CD14-positive monocyte (primary cell): ENCODE results near the gene STK33. TPM values are rescaled to one million over a fixed set of nuclear protein-coding genes. Genes with fewer than 3 reads are reported as not detected.

Experiments used
- DNase-seq, 3 donors: peaks; one replicate each; pipeline ENCODE4 v3.0.0-alpha.2; 2011 to 2022
- H2AFZ ChIP-seq: 2 replicates; pipeline ENCODE4 v1.6.0; 2012; ENCODE audit warnings: mild to moderate bottlenecking, low read depth, low read length, inconsistent platforms; ENCODE audit not compliant: insufficient read depth, poor library complexity, severe bottlenecking
- H3K27ac ChIP-seq, 2 donors: 1 replicate in 1 of 2; 2 replicates in 1 of 2; pipeline ENCODE4 v1.5.1; 2012 to 2013; ENCODE audit warnings: low read length in 2 of 2, control low read depth in 1 of 2, inconsistent platforms in 1 of 2, low read depth in 1 of 2, mild to moderate bottlenecking in 1 of 2
- H3K27me3 ChIP-seq, 2 donors: one replicate each; pipeline versions ENCODE4 v1.6.0 to v1.6.1; 2011 to 2013; ENCODE audit warnings: low read length in 2 of 2; ENCODE audit not compliant: control insufficient read depth in 2 of 2, insufficient read depth in 2 of 2
- H3K36me3 ChIP-seq, 2 donors: replicated peaks in 1 of 2; 1 replicate in 1 of 2; 2 replicates in 1 of 2; pipeline versions ENCODE4 v1.5.1 to v1.6.1; 2012 to 2013; ENCODE audit warnings: low read length in 2 of 2, control low read depth in 1 of 2, inconsistent platforms in 1 of 2, mild to moderate bottlenecking in 1 of 2; ENCODE audit not compliant: insufficient read depth in 2 of 2, control insufficient read depth in 1 of 2
- H3K4me1 ChIP-seq, 2 donors: 1 replicate in 1 of 2; 2 replicates in 1 of 2; pipeline versions ENCODE4 v1.5.1 to v1.6.1; 2012 to 2013; ENCODE audit warnings: low read length in 2 of 2, control low read depth in 1 of 2, inconsistent platforms in 1 of 2, mild to moderate bottlenecking in 1 of 2, moderate library complexity in 1 of 2; ENCODE audit not compliant: insufficient read depth in 2 of 2, control insufficient read depth in 1 of 2
- H3K4me2 ChIP-seq: replicated peaks from 2 replicates; pipeline ENCODE3; 2012; ENCODE audit warnings: low read length, moderate library complexity, mild to moderate bottlenecking; ENCODE audit not compliant: poor library complexity, severe bottlenecking; ENCODE audit errors: extremely low read depth
- H3K4me3 ChIP-seq, 3 experiments: fragments of 200-600 bp in 1 of 3; sonication (generic) in 1 of 3; replicated peaks in 1 of 3; 1 replicate in 2 of 3; 2 replicates in 1 of 3; pipeline ENCODE4 v1.5.1; 2011 to 2013; ENCODE audit warnings: low read length in 3 of 3, mild to moderate bottlenecking in 3 of 3, control low read depth in 2 of 3, low read depth in 2 of 3, inconsistent platforms in 1 of 3, moderate library complexity in 1 of 3
- H3K79me2 ChIP-seq: 2 replicates; pipeline ENCODE4 v1.6.0; 2012; ENCODE audit warnings: mild to moderate bottlenecking, control low read depth, inconsistent platforms, low read length, moderate library complexity; ENCODE audit not compliant: insufficient read depth
- H3K9ac ChIP-seq: 2 replicates; pipeline ENCODE4 v1.6.0; 2017; ENCODE audit warnings: low read length, mild to moderate bottlenecking; ENCODE audit not compliant: insufficient read depth, poor library complexity, severe bottlenecking
- H3K9me3 ChIP-seq, 2 donors: replicated peaks in 1 of 2; 1 replicate in 1 of 2; 2 replicates in 1 of 2; pipeline versions ENCODE4 v1.5.1 to v1.6.1; 2012 to 2013; ENCODE audit warnings: low read length in 2 of 2, control low read depth in 1 of 2; ENCODE audit not compliant: control insufficient read depth in 1 of 2, insufficient read depth in 1 of 2
- H4K20me1 ChIP-seq: 2 replicates; pipeline ENCODE4 v1.6.0; 2012; ENCODE audit warnings: mild to moderate bottlenecking, low read length, control low read depth, moderate library complexity; ENCODE audit not compliant: insufficient read depth
- H3K27ac Mint-ChIP-seq, 7 donors: one replicate each; pipeline ENCODE4 v1.8.0; 2020; ENCODE audit warnings: mild to moderate bottlenecking in 7 of 7, mixed read lengths in 7 of 7, moderate library complexity in 6 of 7, inconsistent platforms in 2 of 7
- H3K27me3 Mint-ChIP-seq, 3 donors: one replicate each; pipeline ENCODE4 v1.8.0; 2021 to 2022; ENCODE audit warnings: low read depth in 3 of 3, mild to moderate bottlenecking in 3 of 3, mixed read lengths in 3 of 3, moderate library complexity in 3 of 3, inconsistent platforms in 1 of 3
- H3K36me3 Mint-ChIP-seq, 2 donors: one replicate each; pipeline ENCODE4 v1.8.0; 2020; ENCODE audit warnings: mixed read lengths in 2 of 2, inconsistent platforms in 1 of 2, mild to moderate bottlenecking in 1 of 2
- H3K4me1 Mint-ChIP-seq: one replicate; pipeline ENCODE4 v1.8.0; 2020; ENCODE audit warnings: mild to moderate bottlenecking, mixed read lengths
- H3K4me3 Mint-ChIP-seq, 2 donors: one replicate each; pipeline ENCODE4 v1.8.0; 2020; ENCODE audit warnings: mild to moderate bottlenecking in 2 of 2, mixed read lengths in 2 of 2, moderate library complexity in 1 of 2
- H3K9me3 Mint-ChIP-seq, 7 donors: one replicate each; pipeline ENCODE4 v1.8.0; 2020 to 2022; ENCODE audit warnings: mixed read lengths in 7 of 7, mild to moderate bottlenecking in 6 of 7, moderate library complexity in 6 of 7, inconsistent platforms in 2 of 7
- WGBS: methylation state at CpG from one replicate; pipeline ENCODE4 v1.1.5; 2013; ENCODE audit warnings: missing lambda C conversion rate; ENCODE audit not compliant: insufficient coverage; 5-methylcytosine and 5-hydroxymethylcytosine counted together
- intact Hi-C, 2 donors: fragments of 100-400 bp; cut with micrococcal nuclease; formaldehyde crosslinking; loops; one replicate each; pipeline versions ENCODE4 v1.15.0 to v1.15.1; 2023
- polyA plus RNA-seq, 3 donors: library from polyadenylated mRNA; depleted of rRNA in 1 of 3; unstranded in 2 of 3; stranded (reverse) in 1 of 3; fragments of 300-500 nt in 2 of 3; fragments of >200 nt in 1 of 3; fragmentation: Illumina TruSeq in 2 of 3; gene quantifications; 1 replicate in 2 of 3; 2 replicates in 1 of 3; pipeline ENCODE4 v1.2.3, GENCODE V29; 2012 to 2021
- TF ChIP-seq, protein P1 (sequence below): fragments of 200-600 bp; IDR thresholded peaks from one replicate; pipeline ENCODE4 v1.8.0; 2022; ENCODE audit warnings: antibody characterized with exemption, mild to moderate bottlenecking

STK33 gene
- polyA plus RNA-seq, 3 donors, result not detected

GRCh38 chr11:8487261-8487660 lies 106.8 kb downstream of the STK33 start:
- H3K36me3 Mint-ChIP-seq, result no peaks in the 10 kb centered on the region
- 100% methylated on average over 1 of the region's 2 CpGs for WGBS
- Histone ChIP-seq H3K9ac (no peak overlapping the region), H3K4me2 (no peak overlapping the region), H3K27ac (no peak overlapping the region), H2AFZ (no peak overlapping the region), H3K79me2 (no peaks in the 10 kb centered on the region), H4K20me1 (no peaks in the 10 kb centered on the region), H3K36me3 (no peaks in the 10 kb centered on the region), H3K4me3 (no peak overlapping the region), H3K9me3 (peaks cover 10 to 11% of the 10 kb centered on the region in 2 donors), H3K4me1 (no peaks in the 10 kb centered on the region), H3K27me3 (no peaks in the 10 kb centered on the region)
- peaks cover 3 to 20% (median 11%) of the 10 kb centered on the region in 7 donors for H3K9me3 Mint-ChIP-seq
- no peak overlapping the region for H3K4me3 Mint-ChIP-seq
- intact Hi-C loops, result no loop called here
- H3K27me3 Mint-ChIP-seq, result no peaks in the 10 kb centered on the region
- H3K27ac Mint-ChIP-seq, result no peak overlapping the region
- TF ChIP-seq, protein P1, sequence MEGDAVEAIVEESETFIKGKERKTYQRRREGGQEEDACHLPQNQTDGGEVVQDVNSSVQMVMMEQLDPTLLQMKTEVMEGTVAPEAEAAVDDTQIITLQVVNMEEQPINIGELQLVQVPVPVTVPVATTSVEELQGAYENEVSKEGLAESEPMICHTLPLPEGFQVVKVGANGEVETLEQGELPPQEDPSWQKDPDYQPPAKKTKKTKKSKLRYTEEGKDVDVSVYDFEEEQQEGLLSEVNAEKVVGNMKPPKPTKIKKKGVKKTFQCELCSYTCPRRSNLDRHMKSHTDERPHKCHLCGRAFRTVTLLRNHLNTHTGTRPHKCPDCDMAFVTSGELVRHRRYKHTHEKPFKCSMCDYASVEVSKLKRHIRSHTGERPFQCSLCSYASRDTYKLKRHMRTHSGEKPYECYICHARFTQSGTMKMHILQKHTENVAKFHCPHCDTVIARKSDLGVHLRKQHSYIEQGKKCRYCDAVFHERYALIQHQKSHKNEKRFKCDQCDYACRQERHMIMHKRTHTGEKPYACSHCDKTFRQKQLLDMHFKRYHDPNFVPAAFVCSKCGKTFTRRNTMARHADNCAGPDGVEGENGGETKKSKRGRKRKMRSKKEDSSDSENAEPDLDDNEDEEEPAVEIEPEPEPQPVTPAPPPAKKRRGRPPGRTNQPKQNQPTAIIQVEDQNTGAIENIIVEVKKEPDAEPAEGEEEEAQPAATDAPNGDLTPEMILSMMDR, result no peak
- H3K4me1 Mint-ChIP-seq, result no peaks in the 10 kb centered on the region
- DNase-seq, result no peak

DNA sequence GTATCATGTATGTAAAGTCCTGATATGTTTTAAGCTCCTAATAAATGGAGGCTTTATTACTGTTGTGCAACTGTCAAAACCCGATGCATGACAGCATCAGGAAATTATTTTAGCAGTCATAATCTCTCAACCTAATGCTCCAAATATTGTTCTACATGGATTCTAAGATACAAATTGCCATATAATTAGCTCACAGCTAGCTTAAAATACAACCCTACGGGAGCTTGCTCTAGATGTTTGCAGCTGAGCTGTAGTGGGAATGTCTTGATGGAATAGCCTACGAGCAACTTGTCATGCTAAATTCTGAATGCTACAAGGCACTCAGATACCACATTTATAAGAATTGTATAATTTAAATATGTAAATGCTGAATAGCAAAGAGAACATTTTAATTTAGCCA lies 109.8 kb downstream of the STK33 start:
- intact Hi-C loops, result no loop called here
- WGBS, result no CpG with 5 or more reads among the region's 3 CpGs
- Histone ChIP-seq H3K36me3 (no peaks in the 10 kb centered on the region), H3K9ac (no peak overlapping the region), H3K4me2 (no peak overlapping the region), H3K27me3 (no peaks in the 10 kb centered on the region), H3K27ac (no peak overlapping the region), H2AFZ (no peak overlapping the region), H3K4me3 (no peak overlapping the region), H4K20me1 (no peaks in the 10 kb centered on the region), H3K79me2 (no peaks in the 10 kb centered on the region), H3K4me1 (no peaks in the 10 kb centered on the region), H3K9me3 (no peaks in the 10 kb centered on the region)
- Mint-ChIP-seq H3K27ac (no peak overlapping the region), H3K27me3 (no peaks in the 10 kb centered on the region), H3K4me3 (no peak overlapping the region), H3K36me3 (no peaks in the 10 kb centered on the region), H3K9me3 (peaks cover 0 to 5% (median 0%) of the 10 kb centered on the region in 7 donors), H3K4me1 (no peaks in the 10 kb centered on the region)
- no peak for DNase-seq
- TF ChIP-seq, protein P1, result no peak
